ENCODE results near the gene INTS6.

DNA sequence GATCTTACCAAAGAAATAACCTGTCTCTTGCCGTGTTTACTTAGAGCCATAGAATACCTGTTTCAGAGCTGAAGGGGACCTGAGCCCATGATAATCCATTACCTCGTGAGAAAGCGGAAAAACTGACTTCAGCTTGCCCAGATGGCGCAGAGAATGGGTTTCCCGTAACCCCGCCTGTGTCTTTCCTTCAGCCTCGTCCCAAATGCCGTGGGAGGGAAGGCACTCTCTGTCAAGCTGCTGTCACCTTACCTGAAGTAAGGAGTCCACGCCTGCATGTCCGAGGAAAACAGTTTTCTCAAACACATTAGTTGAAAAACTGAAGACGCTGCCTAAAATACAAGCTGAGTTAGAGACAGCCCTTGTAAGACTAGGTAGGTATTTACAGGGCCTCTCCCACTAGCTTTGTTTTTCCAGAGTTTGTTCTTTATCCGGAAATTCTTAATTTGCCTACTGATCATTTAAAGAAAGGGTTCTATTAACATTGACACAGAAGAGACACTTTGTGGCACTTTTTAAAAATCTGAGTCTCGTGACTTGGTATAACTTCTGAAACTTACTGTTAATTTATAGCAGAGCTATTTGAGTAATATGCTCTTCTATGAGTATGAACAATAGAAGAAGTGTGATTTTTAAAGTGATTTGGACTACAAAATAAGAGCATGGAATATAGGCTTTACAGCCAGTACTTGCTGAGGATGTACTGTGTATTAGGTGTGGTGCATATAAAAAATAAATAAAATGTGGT lies 1.3 kb upstream of the INTS6 start:
- TF ChIP-seq POLR2A (IDR thresholded peaks at IDR 0.05) = no peak
- TF ChIP-seq, protein P1, sequence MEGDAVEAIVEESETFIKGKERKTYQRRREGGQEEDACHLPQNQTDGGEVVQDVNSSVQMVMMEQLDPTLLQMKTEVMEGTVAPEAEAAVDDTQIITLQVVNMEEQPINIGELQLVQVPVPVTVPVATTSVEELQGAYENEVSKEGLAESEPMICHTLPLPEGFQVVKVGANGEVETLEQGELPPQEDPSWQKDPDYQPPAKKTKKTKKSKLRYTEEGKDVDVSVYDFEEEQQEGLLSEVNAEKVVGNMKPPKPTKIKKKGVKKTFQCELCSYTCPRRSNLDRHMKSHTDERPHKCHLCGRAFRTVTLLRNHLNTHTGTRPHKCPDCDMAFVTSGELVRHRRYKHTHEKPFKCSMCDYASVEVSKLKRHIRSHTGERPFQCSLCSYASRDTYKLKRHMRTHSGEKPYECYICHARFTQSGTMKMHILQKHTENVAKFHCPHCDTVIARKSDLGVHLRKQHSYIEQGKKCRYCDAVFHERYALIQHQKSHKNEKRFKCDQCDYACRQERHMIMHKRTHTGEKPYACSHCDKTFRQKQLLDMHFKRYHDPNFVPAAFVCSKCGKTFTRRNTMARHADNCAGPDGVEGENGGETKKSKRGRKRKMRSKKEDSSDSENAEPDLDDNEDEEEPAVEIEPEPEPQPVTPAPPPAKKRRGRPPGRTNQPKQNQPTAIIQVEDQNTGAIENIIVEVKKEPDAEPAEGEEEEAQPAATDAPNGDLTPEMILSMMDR (IDR thresholded peaks at IDR 0.05) = no peak
